IPS-18c (cell line): ENCODE measurements around the gene GPR137.

Experiments
- H3K4me3 ChIP-seq: 2 replicates; pipeline ENCODE4 v1.7.0; 2013; ENCODE audit warnings: low read depth, mild to moderate bottlenecking, low read length, moderate library complexity; ENCODE audit not compliant: insufficient read depth
- H3K9me3 ChIP-seq: one replicate; pipeline ENCODE4 v1.6.1; 2013; ENCODE audit warnings: mild to moderate bottlenecking, low read length, moderate library complexity; ENCODE audit not compliant: control insufficient read depth, insufficient read depth

Gene GPR137

DNA sequence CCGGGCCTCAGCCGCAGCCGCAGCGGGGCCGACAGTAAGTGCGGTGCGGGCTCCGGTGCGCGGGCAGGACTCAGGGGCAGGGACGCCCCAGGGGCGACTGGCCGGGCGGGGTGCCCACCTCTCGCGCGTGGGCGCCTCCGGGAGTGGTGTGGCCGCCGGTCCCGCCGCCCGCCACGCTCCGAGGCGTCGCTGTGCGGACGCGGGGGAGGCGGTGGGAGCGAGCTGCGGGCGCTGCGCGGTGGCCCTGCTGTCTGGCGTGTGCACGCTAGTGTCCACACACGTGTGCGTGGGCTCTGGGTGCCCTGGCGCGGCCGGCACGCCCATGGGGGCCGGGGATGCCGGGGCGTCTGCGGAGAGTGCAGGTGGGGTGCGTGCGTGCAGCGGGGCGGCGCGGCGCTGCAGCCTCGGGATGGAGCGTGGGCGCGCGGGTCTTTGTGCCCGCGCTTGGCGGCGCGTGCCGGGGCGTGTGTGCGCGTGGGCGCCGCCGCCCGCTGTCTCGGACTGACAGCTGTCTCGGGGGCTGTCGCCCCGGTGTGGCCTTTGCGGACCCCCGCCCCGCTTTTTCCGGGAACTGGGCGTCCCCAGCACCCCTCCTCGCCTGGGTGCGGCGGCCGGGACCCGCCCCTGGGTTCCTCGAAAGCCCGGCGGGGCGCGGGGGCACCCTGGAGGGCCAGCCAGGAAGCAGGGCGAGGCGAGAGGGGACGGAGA, 6.3 kb downstream of the GPR137 start:
- peak overlapping the region; percentile 46 for H3K4me3 ChIP-seq
- H3K9me3 ChIP-seq, result no peaks in the 10 kb centered on the region

DNA sequence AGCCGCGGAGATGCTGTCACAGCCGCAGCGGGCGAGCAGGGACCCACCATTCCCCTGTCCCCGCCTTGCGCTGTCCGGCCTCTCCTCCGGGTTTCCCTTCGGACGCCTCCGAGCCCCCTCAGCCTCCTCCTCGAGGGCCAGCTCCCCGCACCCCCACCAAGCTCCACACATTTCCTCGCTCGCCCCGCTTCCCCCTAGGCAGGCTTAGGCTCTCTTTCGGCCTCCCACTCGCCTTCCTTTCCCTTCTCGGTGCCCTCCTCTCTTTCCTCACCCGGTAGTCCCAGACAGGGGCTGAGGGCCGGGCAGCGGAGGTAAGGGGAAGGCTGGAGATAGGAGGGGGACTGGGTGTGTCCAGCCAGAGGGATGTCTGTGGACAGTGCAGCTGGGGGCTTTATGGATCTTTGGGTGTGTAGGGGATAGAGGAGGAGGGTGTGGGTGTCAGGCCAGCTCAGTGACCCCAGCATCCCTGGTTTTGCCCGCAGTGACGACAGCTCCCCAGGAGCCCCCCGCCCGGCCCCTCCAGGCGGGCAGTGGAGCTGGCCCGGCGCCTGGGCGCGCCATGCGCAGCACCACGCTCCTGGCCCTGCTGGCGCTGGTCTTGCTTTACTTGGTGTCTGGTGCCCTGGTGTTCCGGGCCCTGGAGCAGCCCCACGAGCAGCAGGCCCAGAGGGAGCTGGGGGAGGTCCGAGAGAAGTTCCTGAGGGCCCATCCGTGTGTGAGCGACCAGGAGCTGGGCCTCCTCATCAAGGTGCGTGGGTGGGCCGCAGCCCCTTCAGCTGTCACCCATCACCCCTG, 7.0 kb downstream of the GPR137 start:
- Histone ChIP-seq H3K9me3 (no peaks in the 10 kb centered on the region), H3K4me3 (peak overlapping the region; percentile 46)

DNA sequence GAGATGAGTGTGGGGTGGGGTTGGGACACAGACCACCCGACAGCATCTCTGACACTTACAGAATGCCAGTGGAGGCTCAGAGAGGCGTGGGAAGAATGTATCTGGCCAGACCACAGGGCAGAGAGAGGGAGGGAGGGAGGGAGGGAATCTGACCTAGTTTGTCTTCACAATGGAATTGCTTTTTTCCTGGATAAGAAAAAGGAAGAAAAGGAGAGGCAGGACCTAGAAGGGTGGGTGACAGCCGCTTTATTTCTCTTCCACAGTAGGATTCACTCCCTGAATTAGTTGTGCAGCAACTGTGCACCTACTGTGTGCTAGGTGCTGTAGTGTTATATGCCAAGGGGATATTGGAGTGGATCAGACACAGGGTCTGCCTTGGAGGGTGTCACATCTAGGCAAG, 9.1 kb downstream of the GPR137 start:
- H3K9me3 ChIP-seq, result peaks cover 2% of the 10 kb centered on the region
- H3K4me3 ChIP-seq, result no peak overlapping the region

DNA sequence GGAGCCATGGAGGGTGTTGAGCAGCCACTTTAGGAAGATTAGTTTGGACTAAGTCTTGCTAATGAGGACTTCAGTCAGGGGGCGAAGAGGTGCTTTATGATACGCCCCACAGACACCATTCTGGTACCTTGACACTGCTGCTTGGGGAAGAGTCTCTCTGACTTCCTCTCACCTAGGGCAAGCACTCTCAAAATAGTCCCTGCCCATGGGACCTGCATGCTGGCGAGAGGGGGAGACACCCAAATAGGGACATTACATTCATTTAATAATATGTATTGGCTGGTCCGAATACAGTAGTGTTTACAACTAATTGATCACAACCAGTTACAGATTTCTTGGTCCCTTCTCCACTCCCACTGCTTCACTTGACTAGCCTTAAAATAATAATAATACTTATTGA, 10.1 kb downstream of the GPR137 start:
- Histone ChIP-seq H3K9me3 (peaks cover 2% of the 10 kb centered on the region), H3K4me3 (no peak overlapping the region)

DNA sequence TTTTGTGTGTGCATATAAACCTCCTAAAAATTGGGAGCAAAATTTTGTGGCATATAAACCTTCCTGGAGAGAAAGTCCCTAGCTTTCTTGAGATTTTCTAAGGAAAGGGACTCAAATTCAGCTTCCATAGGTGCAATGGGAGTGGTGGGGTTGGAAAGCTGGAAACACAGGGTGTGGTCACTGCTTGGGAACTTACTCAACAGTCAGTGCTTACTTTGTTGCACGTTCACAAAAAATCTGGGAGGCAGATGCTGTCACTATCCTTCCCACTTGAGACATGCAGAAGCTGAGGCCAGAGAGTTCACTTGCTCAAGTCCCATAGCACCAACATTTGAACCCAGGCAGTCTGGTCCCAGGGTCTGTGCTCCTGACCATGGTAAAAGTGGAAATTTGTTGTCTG, 10.6 kb downstream of the GPR137 start:
- Histone ChIP-seq H3K9me3 (peaks cover 2% of the 10 kb centered on the region), H3K4me3 (no peak overlapping the region)

DNA sequence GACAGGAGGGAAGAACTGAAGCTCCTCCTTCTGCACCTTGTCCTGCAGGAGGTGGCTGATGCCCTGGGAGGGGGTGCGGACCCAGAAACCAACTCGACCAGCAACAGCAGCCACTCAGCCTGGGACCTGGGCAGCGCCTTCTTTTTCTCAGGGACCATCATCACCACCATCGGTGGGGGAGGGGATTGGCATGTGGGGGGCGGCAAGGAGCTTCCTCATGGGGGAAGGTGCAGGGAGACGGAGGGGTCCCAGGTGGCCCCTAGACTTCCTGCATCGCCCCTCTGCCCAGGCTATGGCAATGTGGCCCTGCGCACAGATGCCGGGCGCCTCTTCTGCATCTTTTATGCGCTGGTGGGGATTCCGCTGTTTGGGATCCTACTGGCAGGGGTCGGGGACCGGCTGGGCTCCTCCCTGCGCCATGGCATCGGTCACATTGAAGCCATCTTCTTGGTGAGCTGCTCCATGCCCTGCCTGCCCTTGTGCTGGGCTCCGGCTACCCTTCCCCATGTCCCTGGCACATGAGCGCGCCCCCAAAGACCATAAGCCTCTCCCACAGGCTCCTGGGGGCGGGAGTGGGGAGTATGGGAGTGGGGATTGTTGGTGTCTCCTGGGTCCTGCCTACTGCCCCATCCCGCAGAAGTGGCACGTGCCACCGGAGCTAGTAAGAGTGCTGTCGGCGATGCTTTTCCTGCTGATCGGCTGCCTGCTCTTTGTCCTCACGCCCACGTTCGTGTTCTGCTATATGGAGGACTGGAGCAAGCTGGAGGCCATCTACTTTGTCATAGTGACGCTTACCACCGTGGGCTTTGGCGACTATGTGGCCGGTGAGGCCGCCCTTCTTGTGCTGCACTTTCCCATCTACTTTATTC, 11.4 kb downstream of the GPR137 start:
- no peak overlapping the region for H3K4me3 ChIP-seq
- H3K9me3 ChIP-seq, result peaks cover 2% of the 10 kb centered on the region

DNA sequence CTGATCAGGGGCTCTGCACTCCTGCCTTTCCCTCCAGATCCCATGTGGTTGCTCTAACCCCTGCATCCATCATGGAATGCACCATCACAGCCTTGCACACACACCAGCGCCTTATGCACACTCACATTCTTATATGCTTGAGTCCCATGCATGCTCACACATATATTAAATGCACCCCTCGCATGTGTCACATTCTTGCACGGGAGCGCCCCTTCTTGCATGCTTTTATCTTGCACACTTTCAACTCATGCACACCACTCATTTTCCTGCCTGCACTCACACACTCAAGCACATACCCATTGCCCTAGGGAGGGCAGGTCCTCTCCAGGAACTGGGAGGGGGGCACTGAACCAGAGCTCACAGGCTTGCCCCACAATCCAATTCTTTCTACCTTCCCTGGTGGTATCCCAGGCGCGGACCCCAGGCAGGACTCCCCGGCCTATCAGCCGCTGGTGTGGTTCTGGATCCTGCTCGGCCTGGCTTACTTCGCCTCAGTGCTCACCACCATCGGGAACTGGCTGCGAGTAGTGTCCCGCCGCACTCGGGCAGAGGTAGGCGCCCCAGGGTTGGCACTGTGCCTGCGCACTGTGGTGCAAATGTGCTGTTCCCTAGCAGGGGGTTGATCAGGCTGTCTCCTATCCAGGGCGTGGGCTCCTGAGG, 12.2 kb downstream of the GPR137 start:
- Histone ChIP-seq H3K4me3 (no peak overlapping the region), H3K9me3 (peaks cover 2% of the 10 kb centered on the region)

DNA sequence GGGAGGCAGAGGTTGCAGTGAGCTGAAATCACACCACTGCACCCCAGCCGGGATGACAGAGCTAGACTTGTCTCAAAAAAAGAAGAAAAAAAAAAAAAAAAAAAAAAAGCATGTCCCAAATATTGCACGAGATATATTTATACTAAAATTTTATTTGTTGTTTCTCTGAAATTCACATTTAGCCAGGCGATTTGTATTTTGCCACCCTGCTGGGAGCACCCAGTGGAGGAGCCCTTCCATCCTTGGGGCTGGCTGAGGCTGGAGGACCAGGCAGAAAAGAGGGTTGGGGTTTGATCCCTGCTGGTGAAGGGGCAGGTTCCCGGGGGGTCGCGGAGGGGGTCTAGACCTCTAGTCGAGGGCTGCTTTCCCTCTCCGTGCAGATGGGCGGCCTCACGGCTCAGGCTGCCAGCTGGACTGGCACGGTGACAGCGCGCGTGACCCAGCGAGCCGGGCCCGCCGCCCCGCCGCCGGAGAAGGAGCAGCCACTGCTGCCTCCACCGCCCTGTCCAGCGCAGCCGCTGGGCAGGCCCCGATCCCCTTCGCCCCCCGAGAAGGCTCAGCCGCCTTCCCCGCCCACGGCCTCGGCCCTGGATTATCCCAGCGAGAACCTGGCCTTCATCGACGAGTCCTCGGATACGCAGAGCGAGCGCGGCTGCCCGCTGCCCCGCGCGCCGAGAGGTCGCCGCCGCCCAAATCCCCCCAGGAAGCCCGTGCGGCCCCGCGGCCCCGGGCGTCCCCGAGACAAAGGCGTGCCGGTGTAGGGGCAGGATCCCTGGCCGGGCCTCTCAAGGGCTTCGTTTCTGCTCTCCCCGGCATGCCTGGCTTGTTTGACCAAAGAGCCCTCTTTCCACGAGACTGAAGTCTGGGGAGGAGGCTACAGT, 13.6 kb downstream of the GPR137 start:
- peaks cover 2% of the 10 kb centered on the region for H3K9me3 ChIP-seq
- H3K4me3 ChIP-seq, result peak overlapping the region; percentile 43

DNA sequence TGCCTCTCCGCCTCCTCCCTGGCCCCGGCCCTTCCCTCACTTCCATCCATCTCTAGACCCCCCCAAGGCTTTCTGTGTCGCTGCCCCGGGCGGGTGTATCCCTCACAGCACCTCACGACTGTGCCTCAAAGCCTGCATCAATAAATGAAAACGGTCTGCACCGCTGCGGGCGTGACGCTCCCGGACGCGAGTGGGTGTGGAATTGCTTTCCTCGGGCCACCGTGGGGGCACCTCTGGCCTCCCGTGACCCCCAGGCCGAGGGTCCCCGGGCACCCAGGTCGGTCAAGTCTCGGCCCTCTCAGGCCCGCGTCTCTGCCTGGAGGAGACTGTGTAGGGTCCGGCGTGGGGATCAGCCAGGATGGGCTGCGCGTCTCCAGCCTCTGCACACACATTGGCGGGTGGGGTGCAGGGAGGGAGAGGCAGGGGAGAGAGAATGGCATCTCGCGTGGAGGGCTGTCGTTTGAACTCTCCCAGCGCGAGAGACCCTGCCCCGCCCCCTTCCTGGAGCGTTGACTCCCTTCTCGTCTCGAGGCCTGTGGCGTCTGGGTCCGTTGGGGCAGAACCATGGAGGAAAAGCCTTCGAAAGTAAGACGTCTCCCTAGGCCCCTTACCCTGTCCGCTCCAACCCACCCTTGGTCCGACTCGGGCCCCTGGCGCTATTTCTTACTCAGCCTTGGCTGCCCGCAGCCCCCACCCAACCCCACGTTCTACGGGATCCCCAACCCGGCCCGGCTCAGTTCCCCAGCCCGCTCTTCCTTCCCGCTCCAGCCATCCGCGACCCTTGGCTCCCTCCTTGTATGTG, 14.4 kb downstream of the GPR137 start, which contains the start of gene CATSPERZ:
CATSPERZ (plus strand) TSS at position 512 of the 802 bp plus-strand sequence; CDS start at position 565, 53 bp downstream.
- peak within 1 kb of the TSS; percentile 43 for H3K4me3 ChIP-seq

DNA sequence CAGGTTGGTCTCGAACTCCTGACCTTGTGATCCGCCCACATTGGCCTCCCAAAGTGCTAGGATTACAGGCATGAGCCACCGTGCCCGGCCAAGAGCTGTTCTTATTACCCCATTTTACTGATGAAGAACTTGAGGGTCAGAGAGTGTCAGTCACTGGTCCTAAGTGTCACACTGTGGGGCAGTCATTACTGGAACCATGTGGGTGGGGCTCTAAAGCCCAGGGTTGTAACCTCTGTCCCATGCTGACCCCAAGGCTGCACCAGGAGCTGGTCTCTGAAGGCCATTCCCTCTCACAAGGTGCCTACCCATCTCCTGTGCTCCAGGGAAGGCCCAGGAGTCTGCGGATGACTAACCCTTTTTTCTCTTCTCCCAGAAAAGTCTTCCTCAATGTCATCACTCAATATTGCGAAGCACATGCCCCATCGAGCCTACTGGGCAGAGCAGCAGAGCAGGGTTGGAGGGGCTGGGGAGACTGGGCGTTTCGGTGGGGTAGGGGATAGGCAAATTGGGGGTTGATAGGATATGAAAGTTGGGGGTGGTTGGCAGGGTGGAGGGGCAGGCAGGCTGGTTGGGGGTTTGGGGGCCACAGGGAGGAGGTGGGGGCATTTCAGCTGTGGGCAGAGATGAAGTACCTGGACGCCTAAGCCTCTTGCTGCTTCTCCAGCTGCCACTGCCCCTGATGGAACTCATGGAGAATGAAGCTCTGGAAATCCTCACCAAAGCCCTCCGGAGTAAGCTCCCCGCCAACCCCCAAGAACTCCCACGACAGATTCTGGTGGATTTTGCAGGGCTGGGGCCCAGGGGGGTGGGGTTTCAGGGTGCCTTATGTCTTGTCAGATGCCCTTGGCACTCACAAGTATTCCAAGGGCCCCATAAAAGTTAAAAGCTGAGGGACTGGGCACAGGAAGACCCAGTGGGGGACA, 17.7 kb downstream of the GPR137 start:
- Histone ChIP-seq H3K9me3 (no peaks in the 10 kb centered on the region), H3K4me3 (no peak overlapping the region)

More for the DNA sequence above, 14.4 kb downstream of the GPR137 start, which contains the start of gene CATSPERZ:
- H3K9me3 ChIP-seq, result peaks cover 2% of the 10 kb centered on the region

DNA sequence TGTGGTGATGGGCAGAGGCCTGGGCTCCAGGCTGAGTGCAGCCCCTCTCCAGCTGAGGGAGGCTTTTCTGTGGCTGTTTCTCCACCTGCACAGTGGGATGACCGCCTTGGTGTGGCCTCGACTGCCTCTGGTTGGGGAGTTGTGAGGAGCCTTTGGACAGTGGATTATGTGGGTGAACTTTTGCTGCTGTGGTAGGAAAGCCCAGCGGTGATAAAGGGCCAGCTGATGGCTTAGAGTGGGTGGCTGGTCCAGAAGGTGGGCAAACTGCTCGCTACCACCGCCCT, 18.3 kb downstream of the GPR137 start:
- H3K9me3 ChIP-seq, result no peaks in the 10 kb centered on the region
- H3K4me3 ChIP-seq, result peak overlapping the region; percentile 54; the same call in 1 of the 2 replicates

DNA sequence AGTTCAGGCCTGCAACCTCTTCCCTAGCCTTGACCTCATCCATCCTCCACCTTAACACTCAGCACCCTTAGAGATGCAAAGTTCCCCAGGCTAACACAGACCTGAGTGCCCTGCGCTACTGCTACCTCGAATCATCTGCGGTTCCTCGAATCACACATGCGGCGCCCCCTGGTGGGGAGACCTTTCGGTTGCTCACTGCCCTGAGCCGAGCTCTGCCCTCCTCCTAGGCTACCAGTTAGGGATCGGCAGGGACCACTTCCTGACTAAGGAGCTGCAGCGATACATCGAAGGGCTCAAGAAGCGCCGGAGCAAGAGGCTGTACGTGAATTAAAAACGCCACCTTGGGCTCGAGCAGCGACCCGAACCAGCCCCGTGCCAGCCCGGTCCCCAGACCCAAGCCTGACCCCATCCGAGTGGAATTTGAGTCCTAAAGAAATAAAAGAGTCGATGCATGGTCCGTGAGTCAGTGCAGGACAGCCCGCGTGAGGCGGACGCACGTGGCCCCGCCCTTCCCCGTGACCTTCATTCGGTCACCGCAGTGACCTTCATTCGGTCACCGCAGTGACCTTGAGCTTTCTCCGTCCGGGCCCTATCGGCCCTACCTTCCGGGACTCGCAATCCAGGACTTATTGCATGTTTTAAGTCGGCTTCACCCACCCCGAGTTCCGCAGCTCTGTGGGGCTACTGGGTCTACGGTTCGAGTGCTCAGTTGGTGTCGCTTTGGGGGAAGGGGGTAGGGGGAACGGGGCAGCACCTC, 18.8 kb downstream of the GPR137 start:
- Histone ChIP-seq H3K9me3 (no peaks in the 10 kb centered on the region), H3K4me3 (peak overlapping the region; percentile 54)

DNA sequence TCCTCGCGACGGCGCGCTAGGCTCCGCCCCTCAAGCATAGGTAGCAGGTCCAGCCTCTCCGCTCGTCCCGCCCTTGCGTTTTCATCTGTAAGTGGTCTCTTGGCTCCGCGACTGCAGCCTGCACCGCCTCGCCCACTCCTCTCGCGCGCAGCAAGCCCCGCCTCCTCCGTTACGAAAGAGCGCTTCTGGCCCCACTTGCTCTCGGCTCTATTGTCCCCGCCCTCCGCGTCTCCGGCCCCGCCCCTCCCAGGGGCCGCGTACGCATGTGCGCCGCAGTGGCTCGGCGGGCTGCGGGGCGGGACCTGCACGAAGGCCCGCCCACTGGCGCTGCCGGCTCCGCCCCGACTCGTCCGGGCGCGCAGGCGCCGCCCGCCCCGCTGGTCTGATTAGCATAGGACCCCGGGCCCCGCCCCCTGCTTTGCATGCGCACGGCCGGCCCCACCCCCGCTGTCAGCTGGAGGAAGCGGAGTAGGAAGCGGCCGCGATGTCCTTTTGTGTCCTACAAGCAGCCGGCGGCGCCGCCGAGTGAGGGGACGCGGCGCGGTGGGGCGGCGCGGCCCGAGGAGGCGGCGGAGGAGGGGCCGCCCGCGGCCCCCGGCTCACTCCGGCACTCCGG, 19.5 kb downstream of the GPR137 start, which contains the start of gene ESRRA:
ESRRA (plus strand) TSS at position 450 of the 616 bp plus-strand sequence. CDS start 1,656 bp downstream, outside the sequence.
- peak within 1 kb of the TSS; percentile 67 for H3K4me3 ChIP-seq
- no peaks in the 10 kb centered on the region for H3K9me3 ChIP-seq
